ENCODE data around the gene CNOT2. TPM values are rescaled to one million over a fixed set of nuclear protein-coding genes. Genes with fewer than 3 reads are reported as not detected.

Gene CNOT2
- total RNA-seq, 1 donor from 2014 or later = 121 TPM

- no peaks in the 10 kb centered on the region for H3K27me3 Mint-ChIP-seq (ENCODE audit: unreplicated experiment)
- no peak for DNase-seq
- no peak overlapping the region for H3K27ac Mint-ChIP-seq (ENCODE audit: unreplicated experiment)
- no peaks in the 10 kb centered on the region for H3K4me1 Mint-ChIP-seq (ENCODE audit: low read depth, unreplicated experiment)
- no peak overlapping the region for H3K4me3 Mint-ChIP-seq (ENCODE audit: unreplicated experiment)
- H3K9me3 Mint-ChIP-seq (ENCODE audit: unreplicated experiment) = peaks cover 6% of the 10 kb centered on the region
- H3K36me3 Mint-ChIP-seq (ENCODE audit: unreplicated experiment) = peaks cover 51% of the 10 kb centered on the region
- no peak for TF ChIP-seq CTCF (IDR thresholded peaks at IDR 0.05; ENCODE audit: partially characterized antibody, unreplicated experiment)
Observed at GRCh38 chr12:70213707-70214106, 29.5 kb upstream of the CNOT2 start.

- H3K27ac Mint-ChIP-seq (ENCODE audit: unreplicated experiment) = no peak overlapping the region
- no peaks in the 10 kb centered on the region for H3K27me3 Mint-ChIP-seq (ENCODE audit: unreplicated experiment)
- no peak overlapping the region for H3K4me3 Mint-ChIP-seq (ENCODE audit: unreplicated experiment)
- DNase-seq = no peak
- H3K36me3 Mint-ChIP-seq (ENCODE audit: unreplicated experiment) = peaks cover 38% of the 10 kb centered on the region
- peaks cover 6% of the 10 kb centered on the region for H3K9me3 Mint-ChIP-seq (ENCODE audit: unreplicated experiment)
- no peak for TF ChIP-seq CTCF (IDR thresholded peaks at IDR 0.05; ENCODE audit: partially characterized antibody, unreplicated experiment)
- H3K4me1 Mint-ChIP-seq (ENCODE audit: low read depth, unreplicated experiment) = no peaks in the 10 kb centered on the region
Observed at GRCh38 chr12:70214972-70215617, 28.1 kb upstream of the CNOT2 start.

- no peak for DNase-seq
- no peaks in the 10 kb centered on the region for H3K27me3 Mint-ChIP-seq (ENCODE audit: unreplicated experiment)
- peaks cover 4% of the 10 kb centered on the region for H3K9me3 Mint-ChIP-seq (ENCODE audit: unreplicated experiment)
- no peak overlapping the region for H3K4me3 Mint-ChIP-seq (ENCODE audit: unreplicated experiment)
- H3K27ac Mint-ChIP-seq (ENCODE audit: unreplicated experiment) = no peak overlapping the region
- peaks cover 24% of the 10 kb centered on the region for H3K36me3 Mint-ChIP-seq (ENCODE audit: unreplicated experiment)
- H3K4me1 Mint-ChIP-seq (ENCODE audit: low read depth, unreplicated experiment) = no peaks in the 10 kb centered on the region
- no peak for TF ChIP-seq CTCF (IDR thresholded peaks at IDR 0.05; ENCODE audit: partially characterized antibody, unreplicated experiment)
Observed at GRCh38 chr12:70217416-70217815, 25.8 kb upstream of the CNOT2 start.

- DNase-seq = no peak
Observed at GRCh38 chr12:70221626-70222025, 21.6 kb upstream of the CNOT2 start.

More at GRCh38 chr12:70221626-70222025, 21.6 kb upstream of the CNOT2 start:
- H3K4me3 Mint-ChIP-seq (ENCODE audit: unreplicated experiment) = no peak overlapping the region
- no peaks in the 10 kb centered on the region for H3K36me3 Mint-ChIP-seq (ENCODE audit: unreplicated experiment)
- H3K27ac Mint-ChIP-seq (ENCODE audit: unreplicated experiment) = no peak overlapping the region
- TF ChIP-seq CTCF (IDR thresholded peaks at IDR 0.05; ENCODE audit: partially characterized antibody, unreplicated experiment) = no peak
- H3K27me3 Mint-ChIP-seq (ENCODE audit: unreplicated experiment) = no peaks in the 10 kb centered on the region
- H3K4me1 Mint-ChIP-seq (ENCODE audit: low read depth, unreplicated experiment) = no peaks in the 10 kb centered on the region
- no peaks in the 10 kb centered on the region for H3K9me3 Mint-ChIP-seq (ENCODE audit: unreplicated experiment)
